Karpas-422 (cell line): ENCODE results near the gene GATA3. TPM values are rescaled to one million over a fixed set of nuclear protein-coding genes. Genes with fewer than 3 reads are reported as not detected.

Experiments
- DNase-seq: peaks from one replicate; pipeline ENCODE4 v3.0.0-alpha.2; 2015
- H2AFZ ChIP-seq: fragments of 200-600 bp; sonication (generic); 2 replicates; pipeline ENCODE4 v1.6.1; 2014; ENCODE audit warnings: antibody characterized with exemption, low read length, mixed read lengths
- H3K27ac ChIP-seq: fragments of 200-600 bp; sonication (generic); 2 replicates; pipeline ENCODE4 v1.5.1; 2014; ENCODE audit warnings: mild to moderate bottlenecking, low read length, moderate library complexity
- H3K27me3 ChIP-seq: fragments of 200-600 bp; sonication (generic); 2 replicates; pipeline ENCODE4 v1.6.1; 2014; ENCODE audit warnings: low read length, mixed read lengths
- H3K36me3 ChIP-seq: fragments of 200-600 bp; sonication (generic); 2 replicates; pipeline ENCODE4 v1.6.1; 2014; ENCODE audit warnings: low read length, mixed read lengths; ENCODE audit not compliant: insufficient read depth
- H3K4me1 ChIP-seq: fragments of 200-600 bp; sonication (generic); 2 replicates; pipeline ENCODE4 v1.6.1; 2014; ENCODE audit warnings: mild to moderate bottlenecking, low read length, mixed read lengths
- H3K4me2 ChIP-seq: fragments of 200-600 bp; sonication (generic); 2 replicates; pipeline ENCODE4 v1.6.1; 2014; ENCODE audit warnings: low read length, low read depth, mild to moderate bottlenecking; ENCODE audit not compliant: poor library complexity, severe bottlenecking
- H3K4me3 ChIP-seq: fragments of 200-600 bp; sonication (generic); 2 replicates; pipeline ENCODE4 v1.5.1; 2014; ENCODE audit warnings: mild to moderate bottlenecking, antibody characterized with exemption, low read length, mixed read lengths
- H3K79me2 ChIP-seq: fragments of 200-600 bp; sonication (generic); 2 replicates; pipeline ENCODE4 v1.6.1; 2014; ENCODE audit warnings: mild to moderate bottlenecking, low read length, mixed read lengths
- H3K9ac ChIP-seq: fragments of 200-600 bp; sonication (generic); 2 replicates; pipeline ENCODE4 v1.6.0; 2014; ENCODE audit warnings: low read length
- H3K9me2 ChIP-seq: fragments of 200-600 bp; sonication (generic), shearing (Covaris generic); replicated peaks from 2 replicates; pipeline ENCODE4 v1.6.0; 2014; ENCODE audit warnings: mild to moderate bottlenecking, low read length, moderate library complexity; ENCODE audit not compliant: insufficient read depth
- H3K9me3 ChIP-seq: fragments of 300-700, 200-600 bp; sonication (generic); 2 replicates; pipeline ENCODE4 v1.6.1; 2014; ENCODE audit warnings: low read length, mixed read lengths
- H4K20me1 ChIP-seq: fragments of 200-600 bp; sonication (generic); 2 replicates; pipeline ENCODE4 v1.6.1; 2014; ENCODE audit warnings: mild to moderate bottlenecking, antibody characterized with exemption, low read length, low read depth; ENCODE audit not compliant: insufficient read depth
- total RNA-seq: library from RNA; depleted of rRNA; stranded (reverse); fragments of >200 nt; shearing (Covaris generic); gene quantifications from 2 replicates; pipeline ENCODE4 v1.2.3, GENCODE V29; 2014; ENCODE audit warnings: low replicate concordance

The GATA3 gene
- total RNA-seq, 1 experiment from 2014 or later = not detected

DNA sequence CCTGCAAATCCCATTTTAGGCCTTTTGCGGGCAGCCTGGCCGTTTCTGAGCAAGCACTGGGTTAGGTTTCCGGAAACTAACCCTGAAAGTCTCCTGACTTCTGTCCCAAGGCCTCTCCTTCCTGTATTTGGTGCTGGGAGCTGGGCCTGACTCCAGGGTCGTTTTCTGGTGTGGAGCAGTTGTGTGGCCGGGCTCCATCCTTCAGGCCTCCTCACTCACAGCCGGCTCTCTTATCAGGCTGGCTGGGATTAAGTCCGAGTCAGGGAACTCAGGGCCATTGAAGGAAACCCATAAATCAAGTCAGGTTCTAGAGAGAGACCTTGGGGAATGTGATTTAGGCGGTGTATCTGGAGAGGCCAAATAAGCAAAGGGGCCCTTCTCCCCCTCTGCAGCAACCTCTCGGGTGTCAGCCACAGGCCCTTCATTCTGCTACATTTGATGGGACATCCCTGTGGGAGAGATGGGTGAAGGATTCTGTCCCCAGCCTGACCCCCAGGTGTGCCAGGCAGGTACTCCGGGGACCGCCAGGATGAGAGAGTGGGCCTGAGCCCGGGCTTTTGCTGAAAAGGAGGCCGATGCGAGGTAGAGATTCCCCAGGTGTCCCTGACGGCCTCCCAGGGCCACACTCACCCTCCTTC lies 3.3 kb downstream of the GATA3 start:
- no peaks in the 10 kb centered on the region for H3K36me3 ChIP-seq
- H3K4me2 ChIP-seq = no peak overlapping the region
- no peak overlapping the region for H3K9ac ChIP-seq
- no peaks in the 10 kb centered on the region for H3K9me2 ChIP-seq
- no peak overlapping the region for H2AFZ ChIP-seq
- no peaks in the 10 kb centered on the region for H3K27me3 ChIP-seq
- no peaks in the 10 kb centered on the region for H3K4me1 ChIP-seq
- no peak overlapping the region for H3K4me3 ChIP-seq
- H3K27ac ChIP-seq = no peak overlapping the region
- H3K9me3 ChIP-seq = no peaks in the 10 kb centered on the region; the same call in 1 of the 2 replicates
- no peaks in the 10 kb centered on the region for H3K79me2 ChIP-seq
- H4K20me1 ChIP-seq = no peaks in the 10 kb centered on the region
- no peak for DNase-seq

DNA sequence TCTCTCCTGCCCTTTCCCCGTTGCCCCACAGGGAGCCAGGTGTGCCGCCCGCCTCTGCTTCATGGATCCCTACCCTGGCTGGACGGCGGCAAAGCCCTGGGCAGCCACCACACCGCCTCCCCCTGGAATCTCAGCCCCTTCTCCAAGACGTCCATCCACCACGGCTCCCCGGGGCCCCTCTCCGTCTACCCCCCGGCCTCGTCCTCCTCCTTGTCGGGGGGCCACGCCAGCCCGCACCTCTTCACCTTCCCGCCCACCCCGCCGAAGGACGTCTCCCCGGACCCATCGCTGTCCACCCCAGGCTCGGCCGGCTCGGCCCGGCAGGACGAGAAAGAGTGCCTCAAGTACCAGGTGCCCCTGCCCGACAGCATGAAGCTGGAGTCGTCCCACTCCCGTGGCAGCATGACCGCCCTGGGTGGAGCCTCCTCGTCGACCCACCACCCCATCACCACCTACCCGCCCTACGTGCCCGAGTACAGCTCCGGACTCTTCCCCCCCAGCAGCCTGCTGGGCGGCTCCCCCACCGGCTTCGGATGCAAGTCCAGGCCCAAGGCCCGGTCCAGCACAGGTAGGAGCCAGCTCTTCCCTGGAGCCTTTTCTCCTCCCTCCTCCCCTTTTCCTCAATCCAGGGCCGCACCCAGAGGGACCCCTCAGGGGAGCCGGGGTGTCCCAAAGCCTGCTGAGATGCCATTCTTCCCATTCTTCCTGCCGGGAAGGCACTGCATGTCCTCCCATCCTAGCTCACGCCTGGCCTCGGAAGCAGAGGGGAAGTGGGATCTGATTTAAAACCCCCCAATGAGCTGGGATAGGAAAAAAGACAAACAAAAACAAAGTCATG lies 4.0 kb downstream of the GATA3 start:
- Histone ChIP-seq H3K4me2 (no peak overlapping the region), H3K4me3 (no peak overlapping the region), H3K27ac (no peak overlapping the region), H3K9me3 (no peaks in the 10 kb centered on the region), H4K20me1 (no peaks in the 10 kb centered on the region), H3K9ac (no peak overlapping the region), H3K27me3 (no peaks in the 10 kb centered on the region), H3K79me2 (no peaks in the 10 kb centered on the region), H2AFZ (no peak overlapping the region), H3K9me2 (no peaks in the 10 kb centered on the region), H3K4me1 (no peaks in the 10 kb centered on the region), H3K36me3 (no peaks in the 10 kb centered on the region)
- no peak for DNase-seq

DNA sequence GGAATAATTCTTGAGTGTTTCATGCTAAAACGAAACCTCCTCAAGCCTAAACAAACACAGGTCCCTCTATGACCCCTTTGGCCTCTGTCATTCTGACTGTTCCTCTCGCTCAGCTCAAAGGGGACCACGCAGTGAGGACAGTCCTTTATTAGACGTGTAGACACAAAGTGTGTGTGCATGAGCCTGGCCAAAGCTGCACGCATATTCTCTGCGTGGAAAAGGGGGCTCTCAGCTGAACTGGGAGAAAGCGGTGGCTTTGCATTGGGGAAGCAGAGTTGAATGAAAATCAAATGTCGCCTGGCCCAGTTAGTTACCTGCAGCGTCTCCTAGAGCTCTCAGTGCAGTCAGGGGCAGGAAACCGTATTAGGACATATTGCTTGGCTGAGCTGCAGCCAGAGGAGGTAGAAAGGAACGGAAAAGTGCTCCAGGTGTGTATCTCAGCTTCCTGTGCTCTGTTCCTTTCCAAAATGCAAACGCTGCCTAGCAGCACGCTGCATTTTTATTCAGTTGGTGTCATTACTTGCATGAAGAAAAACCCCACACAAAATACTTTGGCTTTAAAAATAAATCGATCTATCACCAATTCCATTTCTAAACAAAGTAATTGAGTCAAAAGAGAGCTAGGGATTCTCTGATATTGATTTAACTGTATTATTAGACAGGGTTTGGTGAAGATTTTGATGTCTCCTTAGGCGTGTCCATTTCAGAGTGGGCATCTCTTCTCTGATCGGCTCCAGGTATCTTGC lies 4.9 kb downstream of the GATA3 start:
- no peaks in the 10 kb centered on the region for H3K36me3 ChIP-seq

DNA sequence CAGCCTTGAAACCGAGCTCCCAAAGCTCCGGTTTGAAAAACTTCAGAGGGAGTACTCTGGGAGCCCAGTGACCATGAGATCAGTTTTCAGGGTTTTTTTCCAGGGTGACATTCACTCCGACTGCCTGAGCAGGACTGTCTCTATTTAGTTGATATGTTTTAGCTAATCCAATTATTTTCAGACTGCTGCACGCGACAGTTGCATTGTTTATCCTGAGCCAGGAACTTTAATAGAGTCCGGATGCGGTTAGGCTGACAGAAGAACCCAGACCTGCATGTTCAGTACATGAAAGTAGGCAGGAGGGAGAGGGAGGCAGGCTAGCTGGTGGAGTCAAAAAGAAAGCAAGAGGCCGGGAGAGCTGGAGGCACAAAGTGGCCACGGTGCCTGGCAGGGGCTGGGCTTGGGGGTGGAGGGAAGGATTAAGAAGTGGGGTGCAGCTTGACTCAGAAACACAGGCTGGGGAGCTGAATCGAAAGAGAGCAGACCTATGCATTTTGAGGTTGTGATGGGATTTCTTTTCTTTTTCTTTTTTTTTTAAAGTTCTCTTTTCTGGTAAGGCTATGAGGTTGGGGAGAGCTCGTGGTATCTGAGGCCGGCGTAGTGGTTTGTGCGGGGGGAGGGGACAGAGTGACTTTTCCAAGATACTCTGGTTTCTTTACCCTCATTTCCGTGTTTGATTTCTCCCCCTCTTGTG lies 5.7 kb downstream of the GATA3 start:
- no peaks in the 10 kb centered on the region for H3K36me3 ChIP-seq
- no peaks in the 10 kb centered on the region for H3K9me3 ChIP-seq
- no peaks in the 10 kb centered on the region for H3K9me2 ChIP-seq
- H3K4me3 ChIP-seq = no peak overlapping the region
- no peak overlapping the region for H2AFZ ChIP-seq
- H3K4me1 ChIP-seq = no peaks in the 10 kb centered on the region
- no peaks in the 10 kb centered on the region for H3K79me2 ChIP-seq
- H4K20me1 ChIP-seq = no peaks in the 10 kb centered on the region
- no peak overlapping the region for H3K4me2 ChIP-seq
- H3K9ac ChIP-seq = no peak overlapping the region
- no peaks in the 10 kb centered on the region for H3K27me3 ChIP-seq
- no peak for DNase-seq
- H3K27ac ChIP-seq = no peak overlapping the region

More for the DNA sequence above, 4.9 kb downstream of the GATA3 start:
- H3K9ac ChIP-seq = no peak overlapping the region
- no peak overlapping the region for H3K4me2 ChIP-seq
- no peaks in the 10 kb centered on the region for H4K20me1 ChIP-seq
- DNase-seq = no peak
- no peaks in the 10 kb centered on the region for H3K9me3 ChIP-seq
- no peaks in the 10 kb centered on the region for H3K27me3 ChIP-seq
- H3K79me2 ChIP-seq = no peaks in the 10 kb centered on the region
- H3K9me2 ChIP-seq = no peaks in the 10 kb centered on the region
- no peak overlapping the region for H3K4me3 ChIP-seq
- no peak overlapping the region for H3K27ac ChIP-seq
- no peak overlapping the region for H2AFZ ChIP-seq
- no peaks in the 10 kb centered on the region for H3K4me1 ChIP-seq

DNA sequence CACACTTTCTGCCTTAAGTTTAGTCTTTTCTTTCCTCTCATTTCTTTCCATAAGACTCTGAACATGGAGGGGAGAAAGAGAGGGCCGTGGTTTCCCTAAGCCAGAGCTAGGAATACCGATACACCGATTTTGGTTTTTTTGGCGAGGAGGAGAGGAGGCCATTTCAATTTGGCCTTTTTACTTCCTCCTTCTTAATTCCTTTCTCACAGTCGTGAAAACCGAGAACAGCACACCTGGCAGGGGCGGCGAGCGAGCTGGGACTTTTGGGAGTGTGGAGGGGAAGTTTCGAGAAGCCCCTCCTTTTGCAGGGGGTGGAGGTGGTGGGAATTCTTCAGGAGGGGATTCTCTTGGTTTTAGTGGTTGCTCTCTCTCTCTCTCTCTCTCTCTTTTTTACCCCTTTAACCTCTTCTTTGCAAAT lies 6.2 kb downstream of the GATA3 start:
- Histone ChIP-seq H3K27me3 (no peaks in the 10 kb centered on the region), H3K9me2 (no peaks in the 10 kb centered on the region), H3K4me2 (no peak overlapping the region), H3K9ac (no peak overlapping the region), H3K4me1 (no peaks in the 10 kb centered on the region), H3K36me3 (no peaks in the 10 kb centered on the region), H3K4me3 (no peak overlapping the region), H3K27ac (no peak overlapping the region), H2AFZ (no peak overlapping the region), H3K9me3 (no peaks in the 10 kb centered on the region), H4K20me1 (no peaks in the 10 kb centered on the region), H3K79me2 (no peaks in the 10 kb centered on the region)
- DNase-seq = no peak

DNA sequence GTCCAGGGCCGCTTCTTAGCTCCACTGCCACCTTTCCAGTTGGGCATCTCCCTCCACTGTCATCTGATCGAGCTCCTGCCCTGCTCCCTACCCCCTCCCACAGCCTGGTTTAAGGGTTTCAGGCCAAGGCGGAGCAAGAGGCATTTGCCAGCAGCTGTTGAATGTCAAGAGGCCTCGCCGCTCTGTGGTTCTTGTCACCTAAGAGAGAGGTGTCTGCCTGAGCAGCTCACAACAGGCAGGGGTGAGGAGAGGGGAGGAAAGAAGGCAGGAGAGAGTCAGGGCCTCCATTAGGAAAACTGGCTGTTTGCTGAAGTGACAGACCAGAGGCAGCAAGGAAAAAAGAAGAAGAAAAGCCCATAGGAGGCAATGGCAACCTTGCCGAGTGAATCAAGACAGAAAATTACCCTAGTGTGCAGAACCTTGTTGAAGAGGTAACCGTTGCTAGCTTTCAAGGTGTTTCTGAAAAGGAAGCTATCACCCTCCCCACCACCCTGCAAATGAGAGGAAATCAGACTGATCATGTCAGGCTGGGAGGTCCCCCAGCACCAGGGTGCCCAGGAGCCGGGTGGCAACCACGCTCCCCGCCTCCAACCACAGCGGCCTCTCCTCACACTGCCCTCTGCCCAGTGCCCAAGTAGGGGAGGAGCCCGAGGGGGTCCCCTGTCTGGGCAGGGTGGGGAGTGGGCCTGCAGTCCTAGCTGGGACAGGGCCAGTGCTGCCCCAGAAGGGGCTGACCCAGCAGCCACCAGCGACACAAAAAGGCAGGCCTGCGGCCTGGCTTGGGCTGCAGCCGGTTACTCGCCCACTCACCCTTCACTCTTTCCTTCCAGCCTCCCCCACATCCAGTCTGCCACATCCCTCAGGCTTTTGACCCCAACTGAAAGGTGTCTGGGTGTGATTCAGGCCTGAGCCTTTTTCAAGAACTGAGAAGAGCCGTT lies 7.1 kb downstream of the GATA3 start:
- Histone ChIP-seq H3K27me3 (no peaks in the 10 kb centered on the region), H3K27ac (no peak overlapping the region), H3K4me2 (no peak overlapping the region), H2AFZ (no peak overlapping the region), H3K4me3 (no peak overlapping the region), H3K9me3 (no peaks in the 10 kb centered on the region), H4K20me1 (no peaks in the 10 kb centered on the region), H3K36me3 (no peaks in the 10 kb centered on the region), H3K9me2 (no peaks in the 10 kb centered on the region), H3K4me1 (no peaks in the 10 kb centered on the region), H3K9ac (no peak overlapping the region), H3K79me2 (no peaks in the 10 kb centered on the region)
- DNase-seq = no peak

DNA sequence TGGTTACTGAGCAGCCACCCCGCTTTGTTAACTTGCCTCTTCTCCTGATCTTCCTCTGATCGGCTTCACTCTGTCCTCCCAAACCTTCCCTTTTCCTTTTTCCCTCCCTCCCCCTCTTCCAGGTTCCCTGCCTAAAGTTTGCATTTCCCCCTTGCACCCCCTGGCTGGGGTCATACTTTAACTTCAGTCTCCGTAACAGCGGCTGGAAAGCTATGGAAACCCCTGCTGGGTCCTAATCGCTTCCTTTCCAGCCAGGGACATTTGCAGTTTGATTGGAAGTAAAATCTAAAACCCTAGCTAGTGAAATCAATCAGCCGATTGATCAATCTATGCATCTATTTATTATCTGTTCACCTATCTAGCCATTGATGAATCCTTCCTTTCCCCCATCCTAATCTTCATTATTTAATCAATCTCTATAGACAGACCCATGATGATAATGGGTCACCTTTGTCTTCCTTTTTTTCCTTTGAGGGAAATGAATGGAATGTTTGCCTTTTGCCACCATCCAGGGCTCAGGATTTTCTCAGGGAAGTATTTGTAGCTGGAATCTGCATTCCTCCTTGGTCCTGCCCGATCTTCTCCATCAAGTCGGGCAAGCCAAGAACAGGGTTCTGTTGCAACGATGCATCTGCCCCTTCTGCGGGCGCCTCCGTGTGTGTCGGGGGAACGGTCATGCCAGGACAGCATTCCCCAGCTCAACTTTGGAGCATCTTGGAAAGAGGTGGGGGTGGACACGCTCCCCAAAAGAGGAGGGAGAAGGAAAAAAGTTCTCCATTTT lies 8.8 kb downstream of the GATA3 start:
- Histone ChIP-seq H3K9me3 (no peaks in the 10 kb centered on the region), H4K20me1 (no peaks in the 10 kb centered on the region), H3K9ac (no peak overlapping the region), H3K9me2 (no peaks in the 10 kb centered on the region), H3K4me3 (no peak overlapping the region), H2AFZ (no peak overlapping the region), H3K4me2 (no peak overlapping the region), H3K27ac (no peak overlapping the region), H3K4me1 (no peaks in the 10 kb centered on the region), H3K36me3 (no peaks in the 10 kb centered on the region), H3K79me2 (no peaks in the 10 kb centered on the region), H3K27me3 (no peaks in the 10 kb centered on the region)
- DNase-seq = no peak
